Stromal cell of bone marrow (primary cell): ENCODE results near the gene ZNHIT2.

Experiments
- DNase-seq: peaks from one replicate; pipeline ENCODE4 v3.0.0-alpha.2; 2012; ENCODE audit warnings: low read depth

The ZNHIT2 gene

GRCh38 chr11:65071907-65072630, 45.4 kb downstream of the ZNHIT2 start:
- DNase-seq: no peak

GRCh38 chr11:65069217-65069616, 48.3 kb downstream of the ZNHIT2 start:
- DNase-seq: no peak

GRCh38 chr11:65067446-65067845, 50.1 kb downstream of the ZNHIT2 start:
- DNase-seq: no peak

- DNase-seq: no peak
Measured at GRCh38 chr11:65066805-65067291, 50.7 kb downstream of the ZNHIT2 start.
